A673 (cell line): ENCODE results near the gene TBC1D8B.

Source experiments
- EZH2 ChIP-seq: fragments of 200-600 bp; sonication (generic); IDR thresholded peaks from 2 replicates; pipeline ENCODE4 v1.6.1; 2017; ENCODE audit warnings: borderline replicate concordance, low read depth, mild to moderate bottlenecking, mixed read lengths, antibody characterized with exemption, low read length; ENCODE audit not compliant: poor library complexity, severe bottlenecking
- TF ChIP-seq, protein P1 (sequence below): fragments of 300-800, 200-600 bp; sonication (generic); conservative IDR thresholded peaks from 2 replicates; pipeline ENCODE4 v1.5.1; 2017; ENCODE audit warnings: low read depth, mild to moderate bottlenecking, antibody characterized with exemption, low read length, moderate library complexity, mixed read lengths

DNA sequence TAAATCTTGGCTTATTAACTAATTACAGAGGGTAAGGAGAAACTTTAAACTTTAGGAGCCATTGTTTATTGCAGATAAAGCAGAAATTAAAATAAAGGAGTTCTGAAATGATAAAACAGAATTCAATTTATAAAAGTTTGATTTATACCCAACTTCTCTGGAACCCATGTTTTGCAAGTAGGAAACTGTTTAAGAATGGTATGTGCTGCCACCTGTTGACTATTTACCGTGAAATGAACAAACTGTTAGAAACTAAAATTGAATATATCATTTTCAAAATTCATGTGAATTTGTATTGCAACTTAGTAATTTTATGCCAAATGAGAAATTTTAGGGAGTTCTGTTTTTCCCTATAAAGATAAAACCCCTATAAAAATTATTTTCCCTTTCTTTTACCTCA is 11.0 kb upstream of the TBC1D8B start:
- TF ChIP-seq, protein P1, sequence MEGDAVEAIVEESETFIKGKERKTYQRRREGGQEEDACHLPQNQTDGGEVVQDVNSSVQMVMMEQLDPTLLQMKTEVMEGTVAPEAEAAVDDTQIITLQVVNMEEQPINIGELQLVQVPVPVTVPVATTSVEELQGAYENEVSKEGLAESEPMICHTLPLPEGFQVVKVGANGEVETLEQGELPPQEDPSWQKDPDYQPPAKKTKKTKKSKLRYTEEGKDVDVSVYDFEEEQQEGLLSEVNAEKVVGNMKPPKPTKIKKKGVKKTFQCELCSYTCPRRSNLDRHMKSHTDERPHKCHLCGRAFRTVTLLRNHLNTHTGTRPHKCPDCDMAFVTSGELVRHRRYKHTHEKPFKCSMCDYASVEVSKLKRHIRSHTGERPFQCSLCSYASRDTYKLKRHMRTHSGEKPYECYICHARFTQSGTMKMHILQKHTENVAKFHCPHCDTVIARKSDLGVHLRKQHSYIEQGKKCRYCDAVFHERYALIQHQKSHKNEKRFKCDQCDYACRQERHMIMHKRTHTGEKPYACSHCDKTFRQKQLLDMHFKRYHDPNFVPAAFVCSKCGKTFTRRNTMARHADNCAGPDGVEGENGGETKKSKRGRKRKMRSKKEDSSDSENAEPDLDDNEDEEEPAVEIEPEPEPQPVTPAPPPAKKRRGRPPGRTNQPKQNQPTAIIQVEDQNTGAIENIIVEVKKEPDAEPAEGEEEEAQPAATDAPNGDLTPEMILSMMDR = peak; percentile 52
- TF ChIP-seq EZH2 = no peak
